ENCODE data around the gene OSBPL9. TPM values are rescaled to one million over a fixed set of nuclear protein-coding genes. Genes with fewer than 3 reads are reported as not detected.

OSBPL9 gene
- total RNA-seq, result 55.6 and 73.4 TPM in 2 replicates

GRCh38 chr1:51616903-51617708 lies at the start of gene OSBPL9:
Gene OSBPL9 (plus strand): TSS chr1:51617092. CDS start chr1:51617111, 19 bp downstream.

Other genes starting within 250 kb of the OSBPL9 start
- 56.7 and 76.1 TPM in 2 replicates for gene EPS15, start 97.8 kb upstream of the OSBPL9 start, total RNA-seq

All from aortic smooth muscle cell (primary cell).